ENCODE data around the gene ADAMTS2.

ADAMTS2 gene

GRCh38 chr5:179260324-179261070 is 84.8 kb downstream of the ADAMTS2 start:
- Histone ChIP-seq H3K9me3 (ENCODE audit: control insufficient read depth, low read length) (no peaks in the 10 kb centered on the region), H2BK15ac (ENCODE audit: low read depth, poor library complexity, severe bottlenecking) (no peak overlapping the region), H3K4me1 (ENCODE audit: control insufficient read depth, insufficient read depth, low read depth, low read length) (peaks cover 29% of the 10 kb centered on the region), H4K8ac (ENCODE audit: low read length) (no peak overlapping the region), H3K4ac (ENCODE audit: low read depth in 1 of 2, low read length in 2 of 2) (no peak overlapping the region), H3K27ac (ENCODE audit: low read length, poor library complexity, severe bottlenecking) (no peak overlapping the region), H2AFZ (ENCODE audit: low read depth, low read length) (no peak overlapping the region), H3K4me2 (ENCODE audit: low read length, poor library complexity, severe bottlenecking) (no peak overlapping the region), H2BK12ac (ENCODE audit: low read length in 2 of 2) (peak overlapping the region; percentile 3 to 17), H3K27me3 (ENCODE audit: control insufficient read depth in 1 of 2, insufficient read depth in 1 of 2, low read length in 2 of 2) (no peaks in the 10 kb centered on the region), H2BK120ac (ENCODE audit: low read depth, low read length) (no peak overlapping the region), H3K79me1 (replicated peaks; ENCODE audit: low read length, poor library complexity, severe bottlenecking) (no peaks in the 10 kb centered on the region), H3K4me3 (ENCODE audit: insufficient read depth in 1 of 2, low read depth in 1 of 2, low read length in 2 of 2) (no peak overlapping the region), H3K36me3 (ENCODE audit: control insufficient read depth in 1 of 2, insufficient read depth in 2 of 2, low read depth in 1 of 2, low read length in 2 of 2) (peaks cover 0 to 16% of the 10 kb centered on the region in 2 experiments), H2BK5ac (ENCODE audit: low read depth, low read length, poor library complexity, severe bottlenecking) (no peak overlapping the region), H3K14ac (ENCODE audit: low read length in 2 of 2) (no peak overlapping the region), H3K18ac (ENCODE audit: low read depth in 1 of 2, low read length in 2 of 2) (no peak overlapping the region), H4K91ac (ENCODE audit: low read length) (no peak overlapping the region), H3K23ac (ENCODE audit: low read length in 2 of 2) (no peak overlapping the region), H2AK5ac (ENCODE audit: low read length, severe bottlenecking) (no peak overlapping the region), H3K9ac (ENCODE audit: low read length) (no peak overlapping the region)
- WGBS: 93% methylated on average over 27 of the region's 27 CpGs
- DNase-seq: no peak

- Histone ChIP-seq H3K4ac (ENCODE audit: low read depth in 1 of 2, low read length in 2 of 2) (no peak overlapping the region), H3K9ac (ENCODE audit: low read length) (no peak overlapping the region), H3K4me3 (ENCODE audit: insufficient read depth in 1 of 2, low read depth in 1 of 2, low read length in 2 of 2) (no peak overlapping the region), H3K27ac (ENCODE audit: low read length, poor library complexity, severe bottlenecking) (no peak overlapping the region), H4K8ac (ENCODE audit: low read length) (peak overlapping the region; percentile 29), H3K36me3 (ENCODE audit: control insufficient read depth in 1 of 2, insufficient read depth in 2 of 2, low read depth in 1 of 2, low read length in 2 of 2) (peaks cover 0 to 23% of the 10 kb centered on the region in 2 experiments), H3K4me2 (ENCODE audit: low read length, poor library complexity, severe bottlenecking) (no peak overlapping the region), H3K14ac (ENCODE audit: low read length in 2 of 2) (peak overlapping the region in 1 of 2 experiments; percentile 57), H2AK5ac (ENCODE audit: low read length, severe bottlenecking) (no peak overlapping the region), H3K79me1 (replicated peaks; ENCODE audit: low read length, poor library complexity, severe bottlenecking) (no peaks in the 10 kb centered on the region), H3K23ac (ENCODE audit: low read length in 2 of 2) (peak overlapping the region in 1 of 2 experiments; percentile 56), H2BK5ac (ENCODE audit: low read depth, low read length, poor library complexity, severe bottlenecking) (no peak overlapping the region), H3K9me3 (ENCODE audit: control insufficient read depth, low read length) (no peaks in the 10 kb centered on the region), H3K18ac (ENCODE audit: low read depth in 1 of 2, low read length in 2 of 2) (peak overlapping the region in 1 of 2 experiments; percentile 56), H2BK120ac (ENCODE audit: low read depth, low read length) (no peak overlapping the region), H3K4me1 (ENCODE audit: control insufficient read depth, insufficient read depth, low read depth, low read length) (peaks cover 22% of the 10 kb centered on the region), H2BK12ac (ENCODE audit: low read length in 2 of 2) (peak overlapping the region in 1 of 2 experiments; percentile 54), H2AFZ (ENCODE audit: low read depth, low read length) (no peak overlapping the region), H3K27me3 (ENCODE audit: control insufficient read depth in 1 of 2, insufficient read depth in 1 of 2, low read length in 2 of 2) (no peaks in the 10 kb centered on the region), H4K91ac (ENCODE audit: low read length) (peak overlapping the region; percentile 73), H2BK15ac (ENCODE audit: low read depth, poor library complexity, severe bottlenecking) (no peak overlapping the region)
- no peak for DNase-seq
- 95% methylated on average over 13 of the region's 13 CpGs for WGBS
Observed at GRCh38 chr5:179259731-179260323, 85.4 kb downstream of the ADAMTS2 start.

- Histone ChIP-seq H3K36me3 (ENCODE audit: control insufficient read depth in 1 of 2, insufficient read depth in 2 of 2, low read depth in 1 of 2, low read length in 2 of 2) (peaks cover 0 to 25% of the 10 kb centered on the region in 2 experiments), H4K91ac (ENCODE audit: low read length) (peak overlapping the region; percentile 87), H3K4me2 (ENCODE audit: low read length, poor library complexity, severe bottlenecking) (no peak overlapping the region), H3K4me3 (ENCODE audit: insufficient read depth in 1 of 2, low read depth in 1 of 2, low read length in 2 of 2) (no peak overlapping the region), H3K79me1 (replicated peaks; ENCODE audit: low read length, poor library complexity, severe bottlenecking) (no peaks in the 10 kb centered on the region), H2BK120ac (ENCODE audit: low read depth, low read length) (peak overlapping the region; percentile 42), H3K27me3 (ENCODE audit: control insufficient read depth in 1 of 2, insufficient read depth in 1 of 2, low read length in 2 of 2) (no peaks in the 10 kb centered on the region), H2BK12ac (ENCODE audit: low read length in 2 of 2) (peak overlapping the region in 1 of 2 experiments; percentile 83), H3K4me1 (ENCODE audit: control insufficient read depth, insufficient read depth, low read depth, low read length) (peaks cover 21% of the 10 kb centered on the region), H3K9ac (ENCODE audit: low read length) (peak overlapping the region; percentile 27), H2BK15ac (ENCODE audit: low read depth, poor library complexity, severe bottlenecking) (peak overlapping the region; percentile 35), H3K27ac (ENCODE audit: low read length, poor library complexity, severe bottlenecking) (no peak overlapping the region), H3K23ac (ENCODE audit: low read length in 2 of 2) (peak overlapping the region in 1 of 2 experiments; percentile 56), H3K9me3 (ENCODE audit: control insufficient read depth, low read length) (no peaks in the 10 kb centered on the region), H2AK5ac (ENCODE audit: low read length, severe bottlenecking) (no peak overlapping the region), H3K14ac (ENCODE audit: low read length in 2 of 2) (peak overlapping the region in 1 of 2 experiments; percentile 1), H2AFZ (ENCODE audit: low read depth, low read length) (no peak overlapping the region), H3K18ac (ENCODE audit: low read depth in 1 of 2, low read length in 2 of 2) (peak overlapping the region; percentile 64 to 66), H4K8ac (ENCODE audit: low read length) (peak overlapping the region; percentile 62), H3K4ac (ENCODE audit: low read depth in 1 of 2, low read length in 2 of 2) (peak overlapping the region; percentile 54 to 67), H2BK5ac (ENCODE audit: low read depth, low read length, poor library complexity, severe bottlenecking) (no peak overlapping the region)
- peak; percentile 92 for DNase-seq
- WGBS: 87% methylated on average over 26 of the region's 26 CpGs
Observed at GRCh38 chr5:179258922-179259730, 86.1 kb downstream of the ADAMTS2 start.
